NCI-H1436 treated with DMSO at 0.1 percent for 48 hours (cell line): Measurements from ENCODE around the gene TMEM178A.
"Not testable (repeated sequence)": the region's sequence is repeated elsewhere in the genome, so short reads cannot be mapped to it uniquely, and the experiment has no call there.

Source experiments
- DNase-seq: peaks from one replicate; lab custom pipeline; 2025; lab: John Stamatoyannopoulos, UW

TMEM178A gene

GRCh38 chr2:39648580-39648979, 17.1 kb upstream of the TMEM178A start:
- DNase-seq: no peak

GRCh38 chr2:39649511-39649910, 16.2 kb upstream of the TMEM178A start:
- no peak for DNase-seq

GRCh38 chr2:39650468-39650867, 15.2 kb upstream of the TMEM178A start:
- no peak for DNase-seq

- DNase-seq: not testable (repeated sequence)
Observed at GRCh38 chr2:39656215-39656614, 9.5 kb upstream of the TMEM178A start.

- DNase-seq: no peak
Observed at GRCh38 chr2:39657287-39657937, 8.3 kb upstream of the TMEM178A start.

- DNase-seq: no peak
Observed at GRCh38 chr2:39658371-39658770, 7.3 kb upstream of the TMEM178A start.

- DNase-seq: no peak
Observed at GRCh38 chr2:39659765-39660611, 5.7 kb upstream of the TMEM178A start.

GRCh38 chr2:39660612-39661236, 5.0 kb upstream of the TMEM178A start:
- DNase-seq: no peak

- DNase-seq: no peak
Observed at GRCh38 chr2:39661826-39662225, 3.9 kb upstream of the TMEM178A start.

GRCh38 chr2:39663187-39663930, 2.4 kb upstream of the TMEM178A start:
- no peak for DNase-seq

GRCh38 chr2:39664232-39664887, 1.4 kb upstream of the TMEM178A start:
- no peak for DNase-seq

- DNase-seq: no peak
Observed at GRCh38 chr2:39664888-39665591, 677 bp upstream of the TMEM178A start.

GRCh38 chr2:39666491-39667101, 879 bp downstream of the TMEM178A start:
- DNase-seq: no peak

GRCh38 chr2:39667104-39667885, 1.6 kb downstream of the TMEM178A start:
- DNase-seq: no peak

GRCh38 chr2:39667886-39668276, 2.2 kb downstream of the TMEM178A start:
- DNase-seq: no peak

GRCh38 chr2:39668576-39669080, 2.9 kb downstream of the TMEM178A start:
- DNase-seq: no peak

GRCh38 chr2:39671604-39672003, 5.9 kb downstream of the TMEM178A start:
- no peak for DNase-seq

- DNase-seq: no peak
Observed at GRCh38 chr2:39673018-39673417, 7.3 kb downstream of the TMEM178A start.

- no peak for DNase-seq
Observed at GRCh38 chr2:39676342-39676741, 10.6 kb downstream of the TMEM178A start.

GRCh38 chr2:39678170-39678569, 12.5 kb downstream of the TMEM178A start:
- no peak for DNase-seq
